Measurements from ENCODE around the gene ATP7B. TPM values are rescaled to one million over a fixed set of nuclear protein-coding genes. Genes with fewer than 3 reads are reported as not detected.
A peak's percentile ranks its signal among the peaks of the same experiment; 100 is the strongest.

ATP7B gene
- total RNA-seq, 1 experiment from 2014 or later, result 11.6 TPM

DNA sequence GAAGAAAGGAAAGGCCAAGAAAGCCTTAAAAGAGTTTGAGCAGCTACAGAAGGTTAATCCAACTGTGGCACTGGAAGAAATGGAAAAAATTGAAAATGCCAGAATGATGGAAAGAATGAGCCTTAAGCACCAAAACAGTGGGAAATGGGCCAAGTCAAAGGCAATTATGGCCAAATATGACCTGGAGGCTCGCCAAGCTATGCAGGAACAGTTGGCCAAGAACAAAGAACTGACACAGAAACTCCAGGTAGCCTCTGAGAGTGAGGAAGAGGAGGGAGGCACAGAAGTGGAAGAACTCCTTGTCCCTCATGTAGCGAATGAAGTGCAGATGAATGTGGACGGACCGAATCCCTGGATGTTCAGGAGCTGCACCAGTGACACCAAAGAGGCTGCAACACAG is 18.3 kb upstream of the ATP7B start (continued):
- TF ChIP-seq KAT7 (CRISPR knock-in tag; IDR thresholded peaks at IDR 0.05; ENCODE audit: borderline replicate concordance) (no peak), CREM (CRISPR knock-in tag; IDR thresholded peaks at IDR 0.05) (no peak), PRRX2 (CRISPR knock-in tag; IDR thresholded peaks at IDR 0.05) (no peak), ETV6 (CRISPR knock-in tag; IDR thresholded peaks at IDR 0.05) (no peak), TCF7 (CRISPR knock-in tag; IDR thresholded peaks at IDR 0.05; ENCODE audit: low read depth) (no peak), ZNF671 (CRISPR knock-in tag; IDR thresholded peaks at IDR 0.05) (no peak)
- TF ChIP-seq, protein P1, sequence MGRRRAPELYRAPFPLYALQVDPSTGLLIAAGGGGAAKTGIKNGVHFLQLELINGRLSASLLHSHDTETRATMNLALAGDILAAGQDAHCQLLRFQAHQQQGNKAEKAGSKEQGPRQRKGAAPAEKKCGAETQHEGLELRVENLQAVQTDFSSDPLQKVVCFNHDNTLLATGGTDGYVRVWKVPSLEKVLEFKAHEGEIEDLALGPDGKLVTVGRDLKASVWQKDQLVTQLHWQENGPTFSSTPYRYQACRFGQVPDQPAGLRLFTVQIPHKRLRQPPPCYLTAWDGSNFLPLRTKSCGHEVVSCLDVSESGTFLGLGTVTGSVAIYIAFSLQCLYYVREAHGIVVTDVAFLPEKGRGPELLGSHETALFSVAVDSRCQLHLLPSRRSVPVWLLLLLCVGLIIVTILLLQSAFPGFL (CRISPR knock-in tag; IDR thresholded peaks at IDR 0.05; ENCODE audit: borderline replicate concordance), result no peak

DNA sequence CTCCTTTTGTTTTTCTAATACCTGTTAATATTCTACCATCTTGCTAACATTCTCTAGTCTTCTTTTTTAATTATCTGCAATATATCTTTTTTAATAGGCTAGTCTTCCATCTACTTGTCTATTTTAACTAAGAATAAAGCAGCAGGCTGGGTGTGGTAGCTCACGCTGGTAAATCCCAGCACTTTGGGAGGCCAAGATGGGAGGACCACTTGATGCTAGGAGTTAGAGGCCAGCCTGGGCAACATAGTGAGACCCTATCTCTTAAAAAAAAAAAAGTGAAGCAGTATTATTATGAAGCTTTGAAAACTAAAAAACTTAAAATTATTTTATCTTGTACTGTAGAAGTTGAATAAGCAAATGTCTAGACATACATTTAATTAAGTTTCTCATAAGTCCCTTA is 16.6 kb upstream of the ATP7B start:
- DNase-seq (ENCODE audit: low spot score) (no peak), ATAC-seq (no peak)
- Mint-ChIP-seq H3K27me3 (ENCODE audit: low read depth) (no peaks in the 10 kb centered on the region; the same call in 1 of the 2 replicates), H3K27ac (no peak overlapping the region), H3K4me1 (peaks cover 9% of the 10 kb centered on the region), H3K4me3 (no peak overlapping the region), H3K9me3 (peaks cover 42% of the 10 kb centered on the region), H3K36me3 (peaks cover 75% of the 10 kb centered on the region)
- ChIA-PET POLR2A (no interaction called here), CTCF (interaction anchor here (2.6 kb wide), 1 partner anchor 100 kb away, joined by 19 read pairs; the partner anchor contains the start of gene NEK5)
- TF ChIP-seq ZNF317 (CRISPR knock-in tag; IDR thresholded peaks at IDR 0.05; ENCODE audit: borderline replicate concordance, low read depth) (no peak), SMAD4 (CRISPR knock-in tag; IDR thresholded peaks at IDR 0.05) (no peak), ZNF263 (CRISPR knock-in tag; IDR thresholded peaks at IDR 0.05; ENCODE audit: low read depth) (no peak), TP53 (CRISPR knock-in tag; IDR thresholded peaks at IDR 0.05) (no peak), IRF1 (CRISPR knock-in tag; IDR thresholded peaks at IDR 0.05) (no peak), FOXP1 (CRISPR knock-in tag; IDR thresholded peaks at IDR 0.05; ENCODE audit: borderline replicate concordance) (no peak), HMGA2 (CRISPR knock-in tag; IDR thresholded peaks at IDR 0.05) (no peak), EMX1 (CRISPR knock-in tag; IDR thresholded peaks at IDR 0.05) (no peak), ERG (CRISPR knock-in tag; IDR thresholded peaks at IDR 0.05) (no peak), TEAD1 (CRISPR knock-in tag; IDR thresholded peaks at IDR 0.05) (no peak), USF2 (CRISPR knock-in tag; IDR thresholded peaks at IDR 0.05) (no peak), TCF7 (CRISPR knock-in tag; IDR thresholded peaks at IDR 0.05; ENCODE audit: low read depth) (no peak)

DNA sequence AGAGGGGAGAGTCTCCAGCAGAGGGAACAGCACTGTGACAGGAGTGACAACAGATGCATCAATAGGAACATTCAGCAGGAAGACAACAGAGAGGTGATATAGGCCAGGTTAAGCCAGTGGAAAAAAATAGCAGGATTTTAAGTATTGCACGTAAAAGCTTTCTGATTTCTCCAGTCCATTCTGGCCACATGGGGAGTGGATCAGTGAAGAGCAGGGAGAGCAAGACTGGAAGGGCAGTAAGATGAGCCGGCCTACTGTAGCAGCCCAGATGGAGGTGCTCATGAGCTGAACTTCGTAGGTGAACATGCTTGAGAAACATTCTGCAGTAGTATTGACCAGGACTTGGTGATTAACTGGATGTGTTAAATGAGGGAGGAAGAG is 15.0 kb upstream of the ATP7B start:
- peak; percentile 86 for ATAC-seq
- DNase-seq (ENCODE audit: low spot score), result no peak
- Mint-ChIP-seq H3K36me3 (peaks cover 80% of the 10 kb centered on the region), H3K9me3 (peaks cover 42% of the 10 kb centered on the region), H3K4me3 (no peak overlapping the region), H3K4me1 (peaks cover 9% of the 10 kb centered on the region), H3K27me3 (ENCODE audit: low read depth) (no peaks in the 10 kb centered on the region; the same call in 1 of the 2 replicates), H3K27ac (peak overlapping the region; percentile 27; the same call in 1 of the 2 replicates)
- POLR2A ChIA-PET, result interaction anchor here (0.5 kb wide), 1 partner anchor 1216 kb away, joined by 3 read pairs; no protein-coding TSS in a partner anchor
- CTCF ChIA-PET, result interaction anchor here (0.5 to 2.6 kb wide), 7 partner anchors 8 to 130 kb away, joined by 3 to 19 read pairs (median 6); partner anchors contain the start of genes ALG11 and NEK5
- TF ChIP-seq ZNF138 (CRISPR knock-in tag; conservative IDR thresholded peaks at IDR 0.05), result no peak
- TF ChIP-seq STAT6 (CRISPR knock-in tag; conservative IDR thresholded peaks at IDR 0.05; ENCODE audit: low read depth), result no peak
- no peak for TF ChIP-seq FOXK1 (CRISPR knock-in tag; IDR thresholded peaks at IDR 0.05)
- TF ChIP-seq CTCF (IDR thresholded peaks at IDR 0.05), result no peak
- TF ChIP-seq CREM (CRISPR knock-in tag; IDR thresholded peaks at IDR 0.05), result no peak
- TF ChIP-seq ATF3 (CRISPR knock-in tag; conservative IDR thresholded peaks at IDR 0.05), result no peak
- no peak for TF ChIP-seq ESRRA (CRISPR knock-in tag; IDR thresholded peaks at IDR 0.05; ENCODE audit: borderline replicate concordance)
- TF ChIP-seq NFE2L1 (CRISPR knock-in tag; IDR thresholded peaks at IDR 0.05), result no peak
- no peak for TF ChIP-seq JAZF1 (CRISPR knock-in tag; IDR thresholded peaks at IDR 0.05)
- TF ChIP-seq RELA (CRISPR knock-in tag; IDR thresholded peaks at IDR 0.05; ENCODE audit: borderline replicate concordance), result no peak
